ENCODE measurements around the gene PCBP2.
A peak's percentile ranks its signal among the peaks of the same experiment; 100 is the strongest.

PCBP2 gene

DNA sequence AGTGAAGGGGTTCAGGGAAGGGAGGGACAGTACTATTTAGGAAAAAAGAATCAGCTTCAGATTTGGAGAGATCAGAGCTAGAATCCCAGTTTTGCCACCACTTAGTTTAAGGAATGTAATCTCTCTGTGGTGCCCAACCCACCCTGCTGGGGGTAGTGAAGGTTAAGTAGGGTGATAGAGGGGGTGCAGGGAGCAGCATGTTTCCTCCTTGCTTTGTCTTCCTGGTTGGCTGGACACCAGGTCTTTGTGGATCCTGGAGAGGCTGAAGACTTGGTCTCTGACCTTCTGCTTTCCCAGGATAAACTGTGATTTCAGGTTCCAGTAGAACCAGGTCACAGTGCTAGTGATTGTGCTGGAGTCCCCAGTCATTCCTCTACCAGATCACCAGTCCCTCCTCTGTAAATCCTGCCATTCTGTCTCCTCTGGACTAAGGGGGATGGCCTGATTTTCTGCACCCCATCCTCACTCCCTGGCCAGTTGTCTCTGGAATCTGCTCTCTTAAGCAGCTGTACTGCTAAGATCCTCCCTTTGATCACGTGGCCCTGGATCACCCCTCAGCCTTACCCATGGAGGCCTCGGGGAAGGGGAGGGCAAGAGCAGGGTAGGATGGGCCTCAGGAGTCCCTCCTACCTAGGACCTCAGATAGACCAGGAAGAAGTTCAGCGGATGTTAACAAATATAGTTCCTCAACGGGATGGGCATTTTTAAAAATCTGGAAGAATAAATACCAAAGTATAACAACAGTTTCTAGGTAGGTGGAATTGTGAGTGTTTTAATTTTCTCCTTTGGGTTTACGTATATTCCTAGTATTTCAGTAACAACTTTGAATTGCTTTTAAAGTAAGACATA, 44.2 kb downstream of the PCBP2 start:
- DNase-seq, result no peak

DNA sequence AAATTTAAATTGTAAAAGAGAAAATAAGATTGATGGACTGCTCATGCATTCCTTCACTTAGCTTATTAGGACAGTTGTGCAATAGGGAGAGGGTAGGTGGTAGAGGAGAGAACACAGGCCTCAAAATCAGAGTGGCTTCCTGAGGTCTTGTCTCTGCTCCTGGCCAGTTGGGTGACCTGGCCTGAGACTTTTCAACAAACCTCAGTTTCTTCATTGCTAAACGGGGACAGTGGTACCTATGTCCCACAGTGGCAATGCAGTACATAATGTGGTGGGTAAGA, 44.8 kb downstream of the PCBP2 start:
- no peak for DNase-seq

DNA sequence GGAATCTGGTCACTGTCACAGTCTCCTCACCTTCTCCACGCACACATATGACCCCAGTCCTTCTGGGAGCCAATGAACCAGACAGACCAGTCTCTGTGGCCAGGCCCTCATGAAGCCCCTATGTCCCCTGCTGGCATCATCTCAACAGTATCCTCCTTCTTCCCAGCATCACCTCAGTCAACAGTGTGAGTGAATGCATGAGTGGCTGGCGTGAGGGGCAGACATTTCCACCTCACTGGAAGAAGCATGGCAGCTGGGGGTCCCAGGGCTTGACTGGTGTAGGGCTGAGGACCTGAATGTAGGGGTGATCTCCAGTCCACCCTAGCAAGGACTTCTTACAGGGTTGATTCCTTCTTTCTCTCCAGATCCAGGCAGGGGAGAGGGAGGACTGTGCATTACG, 45.6 kb downstream of the PCBP2 start:
- DNase-seq, result no peak

DNA sequence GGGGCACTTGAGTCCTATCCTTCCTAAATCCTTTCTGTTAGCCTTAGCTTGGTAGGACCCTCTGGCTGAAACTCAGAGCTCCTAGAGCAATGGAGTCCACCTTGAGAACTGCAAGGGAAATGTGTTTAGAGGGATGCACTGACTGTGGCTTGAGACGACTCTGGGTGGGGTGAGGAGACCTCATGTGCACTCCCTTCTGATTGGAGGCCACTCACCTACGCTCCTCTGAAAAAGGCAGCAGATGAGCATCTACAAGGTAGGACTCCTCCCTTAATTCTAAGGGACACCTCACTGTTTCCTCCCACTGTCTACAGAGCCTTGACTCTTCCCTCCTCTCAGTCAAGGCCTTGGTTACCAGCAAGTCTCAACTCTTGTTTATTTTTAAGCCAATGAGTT, 46.3 kb downstream of the PCBP2 start:
- DNase-seq, result no peak

DNA sequence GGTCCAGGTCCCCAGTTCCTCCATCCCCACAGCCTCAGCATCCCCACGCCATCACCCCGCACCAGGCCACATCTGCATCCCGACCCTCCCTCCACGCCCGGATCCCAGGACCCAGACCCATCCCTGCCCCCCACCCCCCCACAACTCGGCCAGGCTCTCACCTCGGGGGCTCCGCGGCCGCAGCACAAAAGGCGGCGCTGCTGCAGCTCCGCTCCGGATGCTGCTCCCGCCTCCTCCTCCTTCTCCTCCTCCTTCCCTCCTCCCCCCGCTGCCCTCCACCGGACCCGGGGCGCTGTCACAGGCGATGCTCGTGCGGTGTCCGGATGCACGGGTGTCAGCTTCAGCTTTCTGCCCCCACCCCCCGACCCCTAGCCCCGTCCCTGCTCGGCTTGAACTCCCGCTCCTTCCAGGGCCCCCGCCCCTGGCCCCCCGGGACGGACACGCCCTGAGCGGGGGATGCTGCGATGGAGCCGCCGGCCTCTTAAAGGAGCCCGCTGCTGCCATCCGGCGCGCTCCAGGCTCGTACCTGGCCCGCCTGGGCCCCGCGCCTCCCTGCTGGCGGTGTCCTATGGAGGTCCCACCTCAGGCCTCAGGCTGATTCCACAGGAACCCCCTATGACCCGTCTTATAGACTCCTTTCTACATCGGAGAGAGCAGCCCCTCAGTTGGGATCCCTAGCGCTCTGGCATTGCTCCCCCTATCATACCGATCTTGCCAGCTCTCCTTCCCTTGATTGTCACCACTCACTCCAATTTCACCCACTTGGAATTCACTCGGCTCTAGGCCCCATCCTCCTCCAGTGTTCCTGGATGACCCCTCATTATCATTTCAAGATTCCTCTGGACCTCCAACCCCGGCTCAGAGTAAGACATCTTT, 47.6 kb downstream of the PCBP2 start, which contains the start of gene MAP3K12:
Gene MAP3K12, minus strand, starts transcription at position 193 of the 876 bp plus-strand sequence. CDS start 12,067 bp downstream, outside the sequence.
- DNase-seq, result peak; percentile 45 to 64 (median 55)

DNA sequence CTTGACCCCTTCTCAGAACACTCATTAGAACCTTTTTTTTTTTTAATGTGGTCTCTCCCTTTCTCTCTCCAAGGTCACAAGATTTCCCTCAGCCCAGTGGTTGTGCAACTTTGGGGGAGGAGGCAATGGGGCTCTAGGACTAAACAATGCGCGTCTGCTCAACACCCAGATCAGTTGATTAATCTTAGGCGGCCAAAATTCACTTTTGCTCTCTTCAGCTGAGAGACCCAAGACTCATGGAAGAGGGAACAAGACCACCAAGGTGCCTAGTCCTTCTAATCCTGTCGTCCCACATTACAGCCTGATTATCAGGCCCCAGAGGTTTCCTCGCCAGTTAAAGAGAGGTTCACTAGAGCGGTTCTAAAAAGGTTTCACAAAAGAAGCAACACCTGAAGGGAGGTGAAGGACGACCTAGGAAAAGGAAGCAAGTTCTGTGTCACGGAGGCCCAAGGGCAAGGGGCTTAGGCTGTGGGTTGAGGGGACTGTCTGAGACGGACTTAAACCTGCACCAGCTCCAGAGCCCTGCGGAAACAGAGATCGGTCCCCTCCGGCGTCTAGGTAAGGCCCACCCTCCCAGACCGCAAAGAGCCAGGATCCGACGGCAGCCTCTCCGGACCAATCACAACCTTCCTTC, 48.4 kb downstream of the PCBP2 start:
- no peak for DNase-seq

DNA sequence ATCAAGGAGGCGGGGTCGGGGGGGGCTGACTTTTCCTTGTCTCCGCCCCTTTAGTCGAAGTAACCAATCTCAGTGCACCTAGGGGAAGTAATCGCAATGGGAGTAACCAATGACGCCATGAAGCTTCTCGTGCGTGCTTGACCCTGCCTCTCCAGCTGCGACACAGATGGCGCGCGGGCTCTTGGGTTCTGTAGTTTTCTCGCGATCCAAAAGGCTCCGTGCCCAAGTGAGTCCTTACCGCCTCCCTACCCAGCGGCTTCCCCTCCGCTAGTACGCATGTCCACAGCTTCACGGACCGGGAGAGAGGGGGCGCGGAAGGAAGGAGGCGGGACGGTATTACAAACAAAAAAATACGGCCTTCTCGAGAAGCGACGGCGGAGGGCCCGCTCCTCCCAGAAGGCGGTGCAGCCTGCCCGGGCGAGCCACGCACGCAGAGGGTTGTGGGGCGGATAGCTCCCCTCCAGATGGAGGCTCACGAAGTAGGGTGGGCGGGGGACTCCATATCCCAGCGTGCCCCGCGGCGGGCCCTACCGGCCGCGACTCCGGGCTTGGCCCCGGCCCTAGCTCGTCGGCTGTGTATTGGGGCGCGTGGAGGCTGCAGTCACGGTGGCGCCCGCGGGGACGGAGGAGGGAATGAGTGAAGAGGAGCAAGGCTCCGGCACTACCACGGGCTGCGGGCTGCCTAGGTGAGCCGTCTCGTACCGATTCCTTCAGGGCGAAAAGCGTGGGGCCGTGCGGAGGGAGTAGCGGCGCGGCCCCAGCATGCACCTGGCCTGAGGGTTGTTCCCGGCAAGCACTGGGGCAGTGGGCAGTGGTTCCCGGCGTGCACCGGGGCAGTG, 49.1 kb downstream of the PCBP2 start, which contains the start of gene TARBP2:
Gene TARBP2, plus strand, starts transcription at position 508 of the 839 bp plus-strand sequence. Its CDS starts 126 bp downstream, at position 634.
- DNase-seq, result peak; percentile 93 to 99 (median 96)

DNA sequence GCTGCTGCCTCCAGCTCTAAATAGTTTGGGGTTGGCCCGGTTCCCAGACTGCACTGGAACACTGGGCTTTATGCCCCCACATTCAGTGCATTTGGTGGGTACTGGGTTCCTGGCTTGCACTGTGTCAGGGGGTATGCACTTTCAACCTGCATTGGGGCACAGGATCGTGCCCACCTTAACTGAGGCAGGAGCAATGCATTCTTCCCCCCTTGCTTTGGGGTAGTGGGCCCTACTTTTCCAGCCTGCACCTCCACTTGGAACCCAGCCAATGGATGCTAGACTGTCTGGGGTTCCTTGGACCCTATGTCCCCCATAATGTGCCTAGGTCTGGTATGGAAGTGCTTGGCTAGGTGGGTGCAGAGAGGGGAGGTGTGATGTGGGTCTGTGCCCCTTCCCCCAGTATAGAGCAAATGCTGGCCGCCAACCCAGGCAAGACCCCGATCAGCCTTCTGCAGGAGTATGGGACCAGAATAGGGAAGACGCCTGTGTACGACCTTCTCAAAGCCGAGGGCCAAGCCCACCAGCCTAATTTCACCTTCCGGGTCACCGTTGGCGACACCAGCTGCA, 49.8 kb downstream of the PCBP2 start:
- no peak for DNase-seq

DNA sequence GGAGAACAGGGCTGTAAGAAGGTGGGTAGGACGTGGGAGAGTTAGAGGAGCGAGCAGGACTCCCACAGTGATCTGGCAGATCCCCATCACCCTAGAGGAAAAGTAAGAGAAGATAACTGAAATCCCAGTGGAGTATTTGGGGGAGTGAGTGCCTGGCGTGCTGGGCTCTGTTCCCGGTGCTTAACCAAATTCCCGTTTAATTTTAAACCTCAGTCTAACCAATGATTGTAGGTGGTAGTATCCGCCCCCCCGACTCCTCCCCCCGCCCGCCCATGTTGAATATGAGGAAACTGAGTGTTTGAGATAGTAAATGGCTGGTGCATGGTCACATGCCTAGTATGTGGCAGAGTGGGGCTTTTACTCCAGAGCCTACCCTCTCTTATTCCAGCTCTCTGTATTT, 50.4 kb downstream of the PCBP2 start:
- DNase-seq, result no peak

DNA sequence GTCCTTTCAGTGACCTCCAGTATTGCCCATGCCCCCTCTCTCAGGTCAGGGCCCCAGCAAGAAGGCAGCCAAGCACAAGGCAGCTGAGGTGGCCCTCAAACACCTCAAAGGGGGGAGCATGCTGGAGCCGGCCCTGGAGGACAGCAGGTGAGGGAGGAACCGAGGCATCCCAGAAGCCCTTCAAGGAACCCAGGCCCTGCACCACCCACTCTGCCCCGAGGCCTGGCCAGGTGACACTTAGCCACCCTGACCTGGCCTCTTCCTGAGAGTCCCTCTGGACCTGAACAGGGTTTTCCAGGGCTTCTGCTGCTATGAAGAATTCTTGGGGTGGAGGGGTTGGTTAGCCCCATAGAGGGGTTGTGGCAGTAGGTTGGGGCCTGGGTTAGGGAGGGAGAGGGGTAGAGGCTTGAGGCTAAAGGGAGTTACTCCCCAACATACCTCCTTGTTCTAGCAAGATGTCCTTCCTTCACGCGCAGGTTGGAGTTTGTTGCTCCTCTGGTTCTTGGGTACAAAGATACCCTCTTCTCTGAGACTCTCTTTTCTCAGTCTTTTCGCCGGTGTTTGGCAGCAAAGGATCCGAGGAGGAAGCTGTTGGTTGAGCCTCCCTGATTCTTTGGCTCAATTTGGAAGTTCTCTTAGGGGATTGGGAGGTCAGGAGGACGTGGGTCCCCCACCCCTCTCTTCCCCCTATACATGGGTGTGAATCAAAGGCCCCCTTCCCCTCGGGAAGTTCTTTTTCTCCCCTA, 51.3 kb downstream of the PCBP2 start:
- no peak for DNase-seq

DNA sequence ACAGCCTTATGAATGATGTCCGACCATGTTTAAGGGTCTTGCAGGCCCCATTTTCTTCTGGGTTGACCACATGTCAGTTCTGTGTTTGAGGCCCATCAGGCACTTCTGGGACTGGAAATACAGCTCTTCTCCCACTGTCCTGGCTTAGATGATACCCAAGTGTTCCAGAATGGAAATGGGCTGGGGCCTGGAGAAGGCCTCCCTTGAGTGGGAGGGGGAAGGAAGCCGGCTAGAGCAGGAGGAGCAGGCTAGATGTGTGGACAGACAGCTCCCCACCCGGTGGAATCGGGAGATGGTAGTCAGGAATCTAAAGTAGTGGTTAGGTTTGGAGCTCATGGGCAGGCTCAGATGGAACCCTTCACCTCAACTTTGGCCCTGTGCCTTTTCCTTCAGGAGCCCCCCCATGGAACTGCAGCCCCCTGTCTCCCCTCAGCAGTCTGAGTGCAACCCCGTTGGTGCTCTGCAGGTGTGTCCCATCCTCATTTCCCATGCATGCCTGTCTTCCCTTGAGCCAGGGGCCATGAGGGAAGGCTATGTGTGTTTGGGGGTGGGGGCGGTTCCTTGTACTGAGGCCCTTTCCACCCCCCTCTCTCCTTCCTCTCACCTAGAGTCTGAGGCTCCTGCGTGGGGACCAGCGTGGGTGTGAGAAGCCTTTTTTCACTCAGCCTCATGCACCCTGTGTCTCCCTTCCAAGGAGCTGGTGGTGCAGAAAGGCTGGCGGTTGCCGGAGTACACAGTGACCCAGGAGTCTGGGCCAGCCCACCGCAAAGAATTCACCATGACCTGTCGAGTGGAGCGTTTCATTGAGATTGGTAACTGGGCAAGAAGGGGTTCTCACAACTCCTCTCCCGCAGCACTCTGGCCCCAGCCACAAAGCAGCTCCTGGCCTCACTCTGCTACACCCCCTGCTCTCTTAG, 52.4 kb downstream of the PCBP2 start:
- DNase-seq, result no peak

DNA sequence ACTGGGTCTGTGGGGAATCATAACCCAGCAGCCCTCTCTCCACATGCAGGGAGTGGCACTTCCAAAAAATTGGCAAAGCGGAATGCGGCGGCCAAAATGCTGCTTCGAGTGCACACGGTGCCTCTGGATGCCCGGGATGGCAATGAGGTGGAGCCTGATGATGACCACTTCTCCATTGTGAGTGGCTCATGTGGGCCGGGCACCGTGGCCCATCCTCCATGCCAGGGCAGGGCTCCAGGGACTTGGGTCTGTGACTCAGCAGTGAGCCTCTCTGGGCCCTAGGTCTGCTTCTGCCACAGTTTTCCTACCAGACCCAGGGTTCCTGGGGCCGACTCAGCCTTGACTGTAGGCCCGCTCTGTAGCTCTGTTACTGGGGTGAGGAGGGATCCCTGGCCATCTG, 53.2 kb downstream of the PCBP2 start:
- no peak for DNase-seq

DNA sequence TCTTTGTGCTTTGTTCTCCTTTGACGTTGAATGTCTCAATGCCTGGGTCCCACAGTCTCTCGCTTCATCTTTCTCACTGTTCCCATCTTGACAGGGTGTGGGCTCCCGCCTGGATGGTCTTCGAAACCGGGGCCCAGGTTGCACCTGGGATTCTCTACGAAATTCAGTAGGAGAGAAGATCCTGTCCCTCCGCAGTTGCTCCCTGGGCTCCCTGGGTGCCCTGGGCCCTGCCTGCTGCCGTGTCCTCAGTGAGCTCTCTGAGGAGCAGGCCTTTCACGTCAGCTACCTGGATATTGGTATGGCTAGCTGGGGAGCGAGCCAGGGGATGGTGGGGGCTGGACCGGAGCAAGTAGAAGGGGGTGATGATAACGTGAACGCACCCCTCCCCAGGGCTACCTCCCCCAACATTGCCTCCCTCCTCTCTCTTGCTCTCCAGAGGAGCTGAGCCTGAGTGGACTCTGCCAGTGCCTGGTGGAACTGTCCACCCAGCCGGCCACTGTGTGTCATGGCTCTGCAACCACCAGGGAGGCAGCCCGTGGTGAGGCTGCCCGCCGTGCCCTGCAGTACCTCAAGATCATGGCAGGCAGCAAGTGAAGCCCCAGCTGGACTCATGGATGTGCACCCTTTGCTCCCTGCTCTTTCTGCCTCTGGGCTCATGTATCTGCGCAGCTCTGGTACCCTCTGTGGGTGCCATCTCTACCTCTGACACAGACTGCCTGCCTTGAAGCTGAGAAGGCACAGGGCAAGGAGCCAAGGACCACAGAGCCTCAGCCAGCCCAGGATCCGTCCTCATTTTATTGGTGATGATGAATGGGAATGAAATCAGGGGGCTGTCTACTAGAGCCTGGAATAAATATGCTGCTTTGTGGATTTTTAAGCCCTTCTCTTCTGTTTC, 53.9 kb downstream of the PCBP2 start:
- DNase-seq, result no peak

DNA sequence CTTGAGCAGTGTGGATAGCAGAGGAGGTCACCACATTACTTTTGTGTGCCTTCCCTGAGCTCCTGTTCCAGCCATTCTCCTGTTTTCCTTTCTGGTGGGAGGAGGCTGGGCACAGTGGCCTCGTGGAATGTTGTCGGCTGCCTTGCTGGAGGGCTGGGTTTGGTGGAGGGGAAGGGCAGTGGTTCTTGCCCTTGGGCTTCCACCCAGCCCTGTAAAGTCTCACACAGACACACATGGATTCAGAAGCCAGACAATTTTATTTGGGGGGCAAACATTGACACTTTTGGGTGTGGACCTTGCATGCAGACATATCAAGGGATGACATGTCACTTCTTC, 54.5 kb downstream of the PCBP2 start:
- DNase-seq, result no peak

DNA sequence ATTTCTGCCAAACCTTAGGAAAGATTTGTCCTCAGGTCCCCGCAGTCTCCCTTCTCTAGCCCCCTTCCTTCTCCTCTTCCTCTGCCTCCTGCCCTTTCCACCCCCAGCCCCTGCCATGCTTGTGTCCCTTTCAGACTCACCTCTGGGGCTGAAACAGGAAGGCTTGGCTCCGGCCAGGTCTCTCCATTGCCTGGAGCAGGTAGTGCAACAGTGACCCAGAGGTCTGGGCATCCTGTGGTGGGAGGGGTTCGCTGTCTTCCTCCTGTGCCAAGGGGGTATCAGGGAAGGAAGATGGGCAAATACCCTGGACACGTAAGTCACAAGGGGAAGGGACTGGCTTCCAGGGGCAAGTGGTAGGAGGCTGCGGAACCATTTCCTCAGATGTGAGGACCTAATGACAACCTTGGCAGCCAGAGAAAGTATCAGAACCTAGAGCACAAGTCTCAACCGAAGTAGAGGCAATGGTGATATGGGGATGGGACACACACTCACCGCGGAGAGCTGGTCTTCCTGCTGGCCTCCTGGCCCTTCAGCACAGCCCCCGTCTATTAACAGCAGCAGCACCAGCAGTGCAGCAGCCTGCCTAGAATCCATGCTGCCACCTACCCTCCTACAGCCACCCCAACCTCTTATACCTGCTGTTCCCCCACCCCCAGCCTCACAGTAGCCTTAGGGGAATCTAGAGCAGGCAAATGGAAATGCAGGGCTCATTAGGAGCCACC, 55.1 kb downstream of the PCBP2 start, which contains the start of gene NPFF:
Gene NPFF, minus strand, starts transcription at position 604 of the 722 bp plus-strand sequence. Its CDS starts 10 bp downstream, at position 594.
- DNase-seq, result no peak

DNA sequence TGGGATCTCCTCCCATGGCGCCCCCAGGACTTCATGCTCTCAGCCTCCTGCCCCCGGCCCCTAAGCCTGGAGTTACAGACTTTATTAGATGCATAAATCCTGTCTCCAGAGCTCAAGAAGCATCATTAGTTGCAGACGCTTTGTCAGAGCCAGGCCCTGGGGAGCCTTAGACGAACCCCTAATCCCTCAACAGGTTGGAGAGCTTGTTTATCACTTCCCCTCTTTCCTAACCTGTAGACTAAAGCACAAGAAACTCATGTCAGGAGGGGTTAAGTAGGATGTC, 55.6 kb downstream of the PCBP2 start:
- no peak for DNase-seq

DNA sequence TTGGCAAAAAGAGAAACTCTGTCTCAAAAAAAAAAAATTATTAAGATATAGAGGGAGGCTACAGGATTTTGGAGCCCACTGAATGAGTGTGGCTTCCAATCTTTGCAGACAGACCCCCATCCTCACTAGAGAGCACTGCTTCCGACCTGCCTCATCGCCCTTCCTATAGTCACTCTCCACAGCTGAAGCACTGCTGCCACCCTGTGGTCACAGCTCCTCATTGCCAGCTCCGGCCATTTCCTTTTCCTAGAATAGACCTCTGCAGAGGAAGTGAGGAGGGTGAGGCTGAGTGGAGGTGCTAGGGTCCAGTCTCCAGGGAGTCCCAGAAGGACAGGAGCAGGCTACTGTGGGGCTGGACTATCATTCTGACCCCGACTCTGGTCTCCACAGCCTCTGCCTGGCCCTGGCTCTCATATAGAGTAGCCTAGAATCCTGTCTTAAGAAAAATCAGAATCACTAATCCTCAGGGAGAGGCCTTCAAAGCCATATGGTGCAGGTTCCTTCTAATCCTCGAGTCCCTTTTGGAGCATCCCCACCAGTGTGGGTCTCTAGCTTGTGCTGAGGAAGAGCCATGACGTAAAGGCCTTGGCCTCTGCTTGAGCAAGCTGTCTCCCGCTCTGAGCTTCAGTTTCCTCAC, 56.8 kb downstream of the PCBP2 start:
- peak; percentile 49 to 79 (median 71) for DNase-seq

DNA sequence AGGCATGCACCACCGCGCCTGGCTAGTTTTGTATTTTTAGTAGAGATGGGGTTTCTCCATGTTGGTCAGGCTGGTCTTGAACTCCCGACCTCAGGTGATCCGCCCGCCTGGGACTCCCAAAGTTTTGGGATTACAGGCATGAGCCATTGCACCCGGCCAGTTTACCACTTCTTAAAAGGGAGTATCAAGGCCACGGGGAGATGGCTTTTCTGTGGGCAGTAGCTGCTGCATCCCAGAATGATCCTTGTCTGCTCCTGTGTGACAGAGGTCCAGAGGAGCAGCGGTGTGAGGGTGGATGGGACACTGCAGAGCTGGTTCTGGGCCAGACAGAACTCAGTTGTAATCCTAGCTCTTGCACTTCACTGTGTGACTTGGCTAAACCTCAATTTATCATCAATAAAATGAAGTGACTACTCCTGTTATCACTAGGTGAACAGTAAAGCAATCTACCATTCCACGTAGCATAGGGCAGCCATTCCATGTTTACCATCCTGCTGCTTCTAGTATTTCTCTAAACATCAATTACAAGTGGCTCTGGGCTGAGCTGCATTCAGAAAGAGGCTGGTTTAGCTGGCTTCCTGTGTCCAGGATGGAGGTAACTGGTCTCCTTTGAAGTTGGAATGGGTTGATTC, 58.4 kb downstream of the PCBP2 start:
- DNase-seq, result no peak
